Stomach (tissue), 4 donors: Measurements from ENCODE around the gene PPM1L.

ENCODE experiments used
- CTCF ChIP-seq, 7 experiments: fragments of 450-650 bp in 4 of 7; fragments of 200-600 bp in 3 of 7; sonication (generic) in 3 of 7; IDR thresholded peaks; one replicate each; pipeline ENCODE4 v1.5.1; 2016 to 2019; ENCODE audit warnings: antibody characterized with exemption in 7 of 7, control low read depth in 2 of 7, mild to moderate bottlenecking in 1 of 7
- EP300 ChIP-seq: sonication (generic); formaldehyde crosslinking; IDR thresholded peaks from one replicate; pipeline ENCODE4 v1.6.1; 2017; ENCODE audit warnings: antibody characterized with exemption
- POLR2A ChIP-seq, 4 donors: fragments of 450-650 bp; IDR thresholded peaks; one replicate each; pipeline ENCODE4 v1.6.1; 2016; ENCODE audit warnings: antibody characterized with exemption in 4 of 4, control low read depth in 2 of 4, mild to moderate bottlenecking in 1 of 4, moderate library complexity in 1 of 4
- POLR2AphosphoS5 ChIP-seq, 3 donors: sonication (generic); formaldehyde crosslinking; IDR thresholded peaks; one replicate each; pipeline ENCODE4 v1.6.1; 2016; ENCODE audit warnings: antibody characterized with exemption in 3 of 3

GRCh38 chr3:160774172-160774571 is 18.1 kb downstream of the PPM1L start:
- TF ChIP-seq POLR2A (IDR thresholded peaks at IDR 0.05) (no peak), EP300 (no peak), CTCF (IDR thresholded peaks at IDR 0.05) (no peak), POLR2AphosphoS5 (IDR thresholded peaks at IDR 0.05) (no peak)
